GM18498 (cell line): ENCODE measurements around the gene KCNAB1.

ENCODE experiments used
- ATAC-seq: cut with Tn5 transposase; IDR thresholded peaks from one replicate; pipeline ENCODE4 v1.9.1; 2021; ENCODE audit warnings: mild to moderate bottlenecking, moderate library complexity; ENCODE audit not compliant: unreplicated experiment

KCNAB1 gene

DNA sequence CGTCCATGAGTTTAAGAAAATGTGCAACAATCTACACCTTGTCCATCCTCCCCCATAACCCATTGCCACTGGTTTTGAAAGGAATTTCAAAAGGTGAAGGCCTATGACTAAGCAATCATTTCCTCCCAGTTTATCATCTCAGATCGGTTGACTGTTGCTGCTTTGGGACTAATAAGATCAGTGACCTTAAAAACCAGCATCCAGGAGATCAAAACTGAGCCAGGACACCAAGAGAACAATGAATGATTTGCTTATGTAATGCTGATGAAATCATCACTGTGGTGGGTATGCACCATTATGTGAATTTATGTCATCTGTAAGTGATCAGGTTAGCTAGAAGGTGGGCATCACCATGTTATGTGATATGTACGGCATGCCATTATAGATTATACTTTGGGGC lies 239.0 kb downstream of the KCNAB1 start:
- no peak for ATAC-seq

DNA sequence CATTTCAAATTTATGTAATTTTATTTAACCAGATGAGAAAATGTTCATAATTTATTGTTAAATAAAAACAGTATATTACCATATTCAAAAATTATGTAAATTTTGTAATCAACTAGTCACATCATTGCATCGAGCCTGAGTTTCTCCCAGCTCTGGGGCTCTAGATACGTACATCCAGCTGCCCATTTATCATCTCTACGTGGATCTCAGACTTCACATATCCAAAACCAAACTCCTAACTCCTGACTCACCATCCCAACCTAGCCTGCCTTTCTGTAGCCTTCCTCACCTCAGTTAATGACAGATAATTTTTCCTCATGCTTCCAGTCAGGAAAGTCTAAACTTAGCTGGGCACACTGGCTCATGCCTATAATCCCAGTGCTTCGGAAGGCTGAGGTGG lies 239.7 kb downstream of the KCNAB1 start:
- no peak for ATAC-seq

DNA sequence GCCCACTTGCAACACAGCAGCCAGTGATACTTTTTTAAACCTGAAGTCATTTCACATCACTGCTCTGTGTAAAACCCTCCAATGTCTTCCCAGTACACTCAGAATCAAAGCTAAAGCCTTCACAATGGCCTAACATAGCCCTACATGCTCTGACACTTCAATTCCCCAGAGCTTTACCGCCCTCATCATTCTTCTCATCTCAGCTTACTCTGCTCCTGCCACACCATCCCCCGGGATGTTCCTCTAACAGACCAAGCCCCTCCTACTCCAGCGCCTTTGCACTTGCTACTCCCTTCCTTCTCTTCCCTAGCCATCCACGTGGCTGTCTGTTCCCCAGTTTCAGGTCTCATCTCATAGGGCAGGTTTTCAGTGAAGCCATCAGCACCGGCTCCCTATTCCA lies 240.6 kb downstream of the KCNAB1 start:
- no peak for ATAC-seq

DNA sequence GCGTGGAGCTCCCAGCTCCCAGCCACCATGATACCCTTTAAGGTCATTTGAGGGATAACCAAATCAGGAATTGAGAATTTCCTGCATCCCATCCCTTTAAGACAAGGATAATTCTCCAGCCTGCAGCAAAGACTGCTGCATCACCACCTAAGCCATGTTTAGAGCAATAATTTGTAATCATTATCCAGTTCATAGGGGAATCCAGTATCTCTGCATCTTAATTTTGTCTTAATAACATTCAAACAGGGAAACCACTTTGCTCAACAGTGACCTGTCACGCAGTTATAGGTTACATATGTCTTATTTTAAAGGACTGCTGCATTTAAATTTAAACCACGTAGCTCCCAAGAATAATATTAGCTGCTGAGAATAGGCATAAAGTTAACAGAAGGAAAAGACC lies 246.2 kb downstream of the KCNAB1 start:
- no peak for ATAC-seq

DNA sequence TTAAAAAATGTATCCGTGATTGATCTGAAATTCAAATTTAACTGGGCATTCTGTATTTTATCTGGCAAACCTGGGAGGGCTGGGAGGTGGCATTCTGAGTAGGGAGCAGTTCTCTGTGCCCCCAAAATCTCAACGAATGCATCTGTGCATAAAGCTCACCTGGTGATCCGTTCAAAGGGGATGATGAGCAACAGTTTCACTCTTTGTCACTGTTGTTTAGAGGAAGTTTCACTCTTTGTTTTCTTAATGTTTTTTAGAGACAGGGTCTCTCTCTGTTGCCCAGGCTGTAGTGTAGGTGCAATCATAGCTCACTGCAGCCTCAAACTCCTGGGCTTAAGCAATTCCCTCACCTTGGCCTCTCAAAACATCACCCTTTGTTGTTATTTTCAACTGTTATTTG lies 247.8 kb downstream of the KCNAB1 start:
- peak; percentile 64 for ATAC-seq

DNA sequence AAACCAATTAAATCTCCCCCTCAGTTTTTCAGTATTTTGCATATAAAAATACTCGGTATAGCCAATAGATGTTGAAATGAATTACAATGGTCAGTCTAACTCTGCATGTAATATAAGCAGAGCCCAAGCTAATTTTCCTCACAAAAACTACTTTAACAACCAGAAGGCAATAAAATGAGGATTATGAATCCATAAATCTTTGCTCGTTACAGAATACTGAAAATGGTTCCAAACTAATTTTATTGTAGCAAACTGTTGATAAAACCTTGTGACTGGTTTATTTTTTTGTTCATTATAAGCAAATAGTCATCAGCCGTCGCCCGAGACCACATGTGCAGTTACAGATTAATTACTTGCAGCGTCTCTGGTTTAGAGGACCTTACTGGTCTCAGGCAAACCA lies 251.3 kb downstream of the KCNAB1 start:
- no peak for ATAC-seq

DNA sequence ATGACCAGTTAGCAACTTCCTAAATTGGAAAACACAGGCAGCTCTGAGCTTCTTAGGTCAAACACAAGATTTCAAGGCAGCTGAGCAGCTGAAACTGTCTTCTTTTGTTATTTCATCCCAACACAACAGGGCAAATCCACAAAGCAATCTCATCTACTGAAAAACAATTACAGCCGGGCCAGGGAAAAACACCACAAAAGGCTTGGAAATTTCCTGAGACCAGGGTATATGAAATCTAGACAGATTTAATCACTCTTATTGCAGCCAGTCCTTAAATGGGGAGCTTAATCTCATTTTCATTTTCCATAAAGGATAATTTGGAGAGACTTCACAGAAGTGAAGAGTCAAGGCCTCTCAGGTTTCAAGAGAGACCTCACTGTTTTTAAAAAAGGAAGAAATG lies 252.7 kb downstream of the KCNAB1 start:
- ATAC-seq, result no peak

DNA sequence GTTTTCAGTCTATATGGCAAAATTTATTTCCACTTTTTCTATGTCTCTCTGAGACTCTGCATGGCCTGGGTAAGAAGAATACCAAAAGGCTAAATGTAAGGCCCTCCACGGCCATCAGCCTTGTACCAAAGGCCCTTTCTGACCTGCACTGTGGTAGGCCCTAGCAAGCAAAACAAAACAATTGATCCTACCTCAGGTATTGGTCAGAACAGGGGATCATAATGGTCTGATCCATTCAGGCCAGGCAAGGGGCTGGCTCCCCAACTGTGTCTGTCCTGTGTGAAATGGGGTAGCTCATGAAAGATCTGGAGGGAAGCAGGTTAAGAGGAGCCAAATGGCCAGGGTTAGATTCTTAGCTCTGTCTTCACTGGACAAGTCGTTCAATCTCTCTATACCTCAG lies 253.3 kb downstream of the KCNAB1 start:
- no peak for ATAC-seq

DNA sequence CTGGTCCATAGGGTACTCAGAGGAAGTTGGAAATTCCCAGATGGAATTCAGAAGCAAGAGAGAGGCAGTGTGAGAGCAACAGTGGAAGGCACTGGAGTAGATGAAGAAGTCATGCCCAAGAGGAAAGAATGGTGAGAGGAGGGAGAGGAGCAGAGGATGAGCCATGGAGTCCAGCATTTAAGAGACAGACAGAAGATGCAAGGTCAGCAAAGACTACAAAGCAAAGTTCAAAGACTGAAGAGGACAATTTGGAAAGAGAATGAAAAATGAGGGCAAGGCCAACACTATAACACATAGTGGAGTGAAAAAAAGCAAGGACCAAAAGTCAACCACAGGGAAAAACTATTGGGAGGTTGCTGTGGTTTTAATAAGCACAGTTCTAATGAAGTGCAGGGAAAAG lies 255.8 kb downstream of the KCNAB1 start:
- ATAC-seq, result no peak

DNA sequence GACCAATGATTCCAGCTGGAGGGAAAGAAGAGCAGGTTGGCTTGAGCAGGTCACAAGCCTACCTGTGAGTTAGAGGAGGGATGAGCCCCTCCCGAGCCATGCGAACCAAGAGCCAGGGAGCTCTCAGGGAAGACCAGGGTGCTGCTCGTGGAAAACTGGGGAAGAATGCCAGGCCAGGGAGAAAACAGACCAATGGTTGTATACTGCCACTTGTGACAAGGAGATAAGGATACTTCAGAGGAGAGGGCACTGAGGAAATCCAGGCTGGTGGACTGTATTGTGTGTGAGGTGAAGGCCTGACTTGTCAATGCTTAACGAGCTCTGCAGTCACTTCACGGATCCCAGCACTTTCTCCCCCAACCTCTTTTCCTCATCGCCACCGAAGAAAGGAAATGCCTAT lies 256.9 kb downstream of the KCNAB1 start:
- ATAC-seq, result no peak

DNA sequence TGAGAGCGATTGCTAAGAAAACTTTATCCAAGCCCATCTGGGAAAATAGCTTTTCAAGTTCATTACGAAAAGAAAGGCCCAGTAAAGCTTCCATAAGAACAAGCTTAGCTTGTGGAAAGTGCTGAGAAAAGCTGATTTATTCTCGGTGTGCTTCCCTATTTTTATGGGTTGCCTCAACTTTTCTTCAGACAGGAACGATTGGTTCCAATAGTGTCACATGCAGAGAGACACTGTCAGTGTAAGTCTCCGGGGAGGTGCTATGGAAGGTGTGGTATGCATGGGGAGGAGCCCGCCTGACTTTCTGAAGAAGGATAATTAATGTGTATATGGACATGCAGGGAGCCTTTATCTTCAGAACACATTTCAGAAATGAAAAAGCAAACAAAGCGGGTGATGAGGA lies 257.3 kb downstream of the KCNAB1 start:
- no peak for ATAC-seq

DNA sequence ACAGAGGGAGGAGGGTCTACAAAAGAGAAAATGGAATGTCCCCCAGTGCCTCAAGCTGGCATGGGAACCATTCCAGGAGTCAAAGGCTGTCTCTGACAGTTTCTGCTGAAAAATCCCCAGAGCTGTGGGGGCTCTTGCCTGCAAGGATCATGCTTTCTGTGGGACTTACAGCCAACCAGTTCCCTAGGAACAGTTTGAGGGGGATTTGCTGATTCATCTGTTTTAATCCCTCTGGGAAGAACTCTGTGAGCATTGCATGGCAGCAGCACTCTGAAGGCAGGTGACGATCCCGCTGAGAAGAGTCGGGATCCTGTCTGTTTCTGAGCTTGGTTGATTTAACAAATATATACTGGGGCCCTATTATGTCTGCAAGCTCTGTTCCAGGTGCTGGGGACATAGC lies 258.5 kb downstream of the KCNAB1 start:
- ATAC-seq, result no peak

DNA sequence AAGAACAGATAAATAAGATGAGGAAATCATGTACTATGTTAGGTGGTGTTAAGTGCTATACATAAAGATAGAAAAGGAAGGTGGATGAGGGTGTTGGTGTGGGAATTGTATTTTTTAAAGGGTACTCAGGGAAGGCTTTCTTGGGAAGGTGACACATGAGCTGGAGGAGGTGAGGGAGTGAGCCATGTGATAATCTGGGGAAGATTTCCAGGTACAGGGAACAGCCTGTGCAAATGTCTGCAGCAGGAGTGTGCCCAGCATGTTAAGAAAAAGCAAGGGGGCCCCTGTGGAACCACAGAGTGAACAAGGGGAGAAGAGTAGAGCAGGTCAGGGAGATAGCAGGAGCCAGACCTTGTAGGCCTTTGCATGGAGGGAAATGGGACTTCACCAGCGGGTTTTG lies 258.9 kb downstream of the KCNAB1 start:
- no peak for ATAC-seq

DNA sequence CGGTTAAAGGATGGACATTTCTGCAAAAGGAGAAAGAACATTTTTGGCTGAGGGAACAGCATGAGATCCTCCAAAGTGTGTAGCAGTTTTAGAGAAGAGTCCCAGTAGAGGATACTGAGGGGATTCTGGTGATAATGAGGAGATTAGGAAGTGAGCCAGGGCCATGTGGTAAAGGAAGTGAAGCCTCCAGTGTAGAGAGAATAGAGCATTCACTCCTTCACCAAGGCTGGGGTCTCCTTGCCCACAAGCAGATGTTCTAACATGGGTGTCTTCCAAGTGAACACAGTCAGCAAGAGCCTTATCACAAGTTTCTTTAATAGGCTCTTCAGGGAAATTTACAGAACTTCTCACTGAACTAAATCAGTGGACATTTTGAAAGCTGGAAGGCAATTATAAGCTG lies 260.9 kb downstream of the KCNAB1 start:
- ATAC-seq, result no peak

DNA sequence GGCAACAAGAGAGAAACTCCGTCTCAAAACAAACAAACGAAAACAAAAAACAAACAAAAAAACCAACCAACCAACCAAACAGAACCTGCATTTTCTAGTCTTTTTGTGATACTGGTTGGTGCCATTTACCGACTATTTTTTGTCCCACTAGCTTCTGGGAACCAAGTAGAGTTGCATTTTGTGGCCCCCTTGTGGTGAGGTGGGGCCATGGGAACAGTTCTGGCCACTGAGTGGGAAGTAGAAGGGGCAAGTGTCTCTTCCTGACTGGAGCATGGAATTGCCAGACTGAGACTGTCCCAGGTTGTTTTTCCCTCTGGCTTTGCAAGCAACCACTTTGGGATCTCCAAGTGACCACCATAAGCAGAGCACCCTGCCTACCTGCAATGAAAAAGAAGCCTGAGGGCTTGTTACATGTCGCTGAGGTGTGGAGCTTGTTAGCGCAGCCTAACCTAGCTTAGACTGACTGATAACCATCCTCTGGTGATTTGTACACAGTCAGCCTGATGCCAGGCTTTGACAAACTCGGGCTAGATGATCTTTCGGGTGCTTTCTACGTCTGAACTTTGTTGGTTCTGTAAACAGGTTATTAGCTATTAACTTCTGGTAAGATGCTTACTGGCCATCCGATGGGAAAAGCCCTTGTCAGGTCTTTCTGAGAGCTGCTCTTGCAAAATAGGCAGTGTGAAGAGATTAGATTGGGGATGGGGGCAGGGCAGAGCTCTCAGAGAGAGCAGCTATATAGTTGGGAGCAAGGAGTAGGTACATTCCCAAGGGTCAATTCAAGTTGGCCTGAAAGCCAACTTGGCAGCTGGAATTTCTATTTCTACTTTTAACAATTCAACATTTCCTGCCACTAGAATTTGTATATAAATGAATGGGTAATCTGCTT lies 262.3 kb downstream of the KCNAB1 start:
- ATAC-seq, result no peak

DNA sequence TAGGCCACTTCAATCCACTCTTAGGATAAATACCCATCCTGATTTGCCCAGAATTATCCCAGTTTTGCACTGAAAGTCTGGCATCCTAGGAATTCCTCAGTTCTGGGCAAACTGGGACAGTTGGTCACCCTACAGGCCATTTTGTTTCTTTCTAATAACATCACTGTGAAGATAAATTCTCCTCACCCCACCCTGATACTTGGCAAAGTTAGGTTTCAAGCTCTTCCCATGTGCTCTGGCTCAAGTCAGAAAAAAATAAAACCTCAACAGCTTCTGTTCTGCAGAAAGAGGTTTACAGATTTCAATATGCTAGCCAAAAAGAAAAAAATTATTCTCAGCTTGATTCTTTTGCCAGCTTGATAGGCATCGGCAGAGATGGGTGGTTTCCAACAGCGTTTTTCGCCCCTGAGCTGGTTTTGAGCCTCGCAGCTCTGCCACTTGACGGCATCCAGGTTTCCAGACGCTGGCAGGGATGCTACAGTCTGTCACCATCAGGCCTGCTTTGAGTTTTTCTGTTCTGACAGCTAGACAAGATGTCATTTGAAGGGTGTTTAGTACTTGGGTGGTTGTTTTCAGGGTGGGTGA lies 263.2 kb downstream of the KCNAB1 start:
- ATAC-seq, result no peak

DNA sequence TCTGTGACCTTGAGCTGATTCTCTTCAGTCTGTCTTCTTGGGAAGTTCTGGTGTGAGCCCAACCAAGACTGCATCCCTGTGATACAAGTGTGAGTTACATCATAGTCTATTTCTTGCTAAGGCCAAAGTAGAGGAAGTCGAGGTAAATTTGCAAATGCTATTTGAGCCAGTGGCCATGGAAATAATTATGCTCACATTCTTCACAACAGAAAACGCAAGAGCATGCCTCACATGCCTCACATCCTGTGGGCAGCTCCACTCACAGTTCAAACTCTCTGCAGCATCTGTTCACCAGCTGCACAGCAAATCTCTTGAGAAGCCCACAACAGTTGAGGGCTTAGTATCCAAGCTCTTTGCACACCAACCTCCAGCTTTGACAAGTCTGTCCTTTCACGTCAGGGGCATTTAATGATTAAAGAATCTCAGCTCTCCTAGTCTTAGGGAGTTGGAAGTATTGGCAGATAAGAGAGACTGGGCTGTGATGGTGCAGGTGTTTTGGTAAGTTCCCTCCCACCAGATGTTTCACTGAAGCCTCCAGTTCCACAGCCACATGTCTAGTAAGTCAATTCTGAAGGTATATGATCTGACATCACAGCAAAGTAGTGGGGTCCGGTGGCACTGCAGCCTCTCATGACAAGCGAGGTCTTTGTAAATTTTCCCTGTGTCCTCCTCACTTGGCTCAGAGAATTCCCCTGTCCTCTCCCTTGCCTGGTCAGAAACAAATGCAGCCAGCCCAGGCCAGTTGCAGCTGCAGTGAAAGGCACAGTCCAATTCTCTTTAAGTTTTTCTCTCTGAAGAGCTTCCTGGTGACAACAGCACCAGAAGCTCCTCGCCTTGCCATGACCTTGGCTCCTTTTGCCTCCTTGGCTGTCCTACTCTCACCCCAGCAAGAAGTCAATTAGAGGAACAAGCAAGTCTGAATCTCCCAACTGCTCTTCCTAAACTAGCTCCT lies 268.4 kb downstream of the KCNAB1 start:
- ATAC-seq, result no peak

DNA sequence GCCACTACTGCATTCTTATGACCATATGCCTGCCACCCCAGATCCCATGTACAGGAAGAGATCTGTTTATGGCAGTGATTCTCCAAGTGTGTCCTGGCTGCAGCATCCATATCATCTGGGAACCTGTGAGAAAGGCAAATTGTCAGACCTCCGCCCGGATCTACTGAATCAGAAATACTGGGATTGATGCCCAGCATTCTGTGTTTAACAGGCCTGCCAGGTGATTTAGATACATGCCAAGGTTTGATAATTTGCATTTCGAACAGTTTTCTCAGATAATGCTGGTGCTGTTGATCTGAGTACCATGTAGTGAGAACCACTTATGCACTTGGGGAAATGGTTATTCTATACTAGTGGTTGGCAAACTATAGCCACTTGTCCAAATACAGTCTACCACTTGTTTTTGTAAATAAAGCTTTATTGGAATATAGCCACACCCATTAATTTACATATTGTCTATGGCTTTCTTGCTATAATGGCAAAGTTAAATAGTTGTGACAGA lies 269.1 kb downstream of the KCNAB1 start:
- ATAC-seq, result no peak

DNA sequence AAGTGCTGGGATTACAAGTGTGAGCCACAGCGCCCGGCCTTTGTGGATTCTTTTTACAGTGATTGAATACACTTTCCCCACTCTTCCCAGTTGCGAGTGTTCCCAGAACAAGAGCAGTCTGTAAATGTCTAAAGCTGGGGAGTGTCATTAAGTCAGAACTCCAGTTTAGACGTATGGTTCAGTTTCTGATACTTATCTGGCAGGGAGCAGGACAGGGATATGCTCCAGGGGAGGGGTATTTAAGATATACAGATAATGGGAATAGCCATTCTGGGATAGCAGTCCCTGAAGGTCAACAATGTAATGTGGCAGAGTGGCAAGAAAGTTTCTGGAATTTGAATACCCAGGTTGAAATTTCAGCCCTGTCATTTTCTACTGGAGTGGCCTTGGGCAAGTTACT lies 270.5 kb downstream of the KCNAB1 start:
- ATAC-seq, result no peak

DNA sequence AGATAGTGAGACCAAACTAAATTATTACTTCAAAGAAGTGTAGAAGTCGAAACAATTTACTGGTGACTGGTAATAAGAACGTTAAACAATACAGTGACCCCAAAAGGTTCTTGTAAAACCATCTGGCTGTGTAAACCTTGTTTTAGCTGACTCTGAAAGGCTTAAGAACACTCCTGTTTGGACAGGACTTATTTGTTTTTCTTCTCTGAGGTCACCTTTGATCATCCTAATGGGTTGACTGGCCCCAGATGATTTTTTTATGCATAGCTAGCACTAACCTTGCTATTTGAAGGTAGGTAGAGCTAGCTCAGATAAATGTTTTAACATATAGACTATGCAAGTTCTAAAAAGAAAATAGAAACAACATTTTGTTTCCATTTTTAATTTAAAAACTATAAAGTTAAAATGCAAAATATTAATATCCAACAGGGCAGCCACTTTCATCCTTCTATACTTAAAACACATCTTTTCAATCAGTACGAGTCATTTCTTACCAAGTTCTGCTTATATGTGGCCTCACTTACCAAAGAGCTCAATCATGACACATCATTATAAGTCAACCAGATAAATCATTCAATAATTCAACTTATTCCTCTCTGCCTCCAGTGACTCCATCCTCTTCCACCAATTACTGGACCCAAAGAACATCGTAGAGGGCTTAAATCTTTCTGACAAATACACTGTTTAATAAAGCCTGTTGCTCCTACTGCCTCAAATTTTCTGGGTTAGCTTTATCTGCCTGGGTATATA lies 275.8 kb downstream of the KCNAB1 start:
- no peak for ATAC-seq

DNA sequence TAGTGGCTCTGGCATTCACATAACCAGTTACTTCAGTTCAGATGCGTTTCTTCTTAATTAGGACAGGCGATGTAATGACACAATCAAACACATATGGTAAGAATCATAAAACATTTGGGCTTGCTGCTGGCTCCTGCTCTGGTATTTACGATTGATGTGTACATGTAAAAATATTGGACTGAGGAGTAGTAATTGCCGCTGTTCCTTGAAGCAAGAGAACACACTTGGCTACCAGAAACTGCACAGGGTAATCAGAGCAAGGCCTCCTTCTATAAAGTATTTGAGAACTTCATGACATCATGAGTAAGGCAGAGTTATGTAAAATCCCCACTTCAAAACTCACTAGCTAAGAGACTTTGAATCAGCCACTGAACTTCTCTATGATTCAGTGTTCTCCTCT lies 276.5 kb downstream of the KCNAB1 start:
- no peak for ATAC-seq
